ENCODE data around the gene NFE2L3. TPM values are rescaled to one million over a fixed set of nuclear protein-coding genes. Genes with fewer than 3 reads are reported as not detected.
"Not testable (repeated sequence)": the region's sequence is repeated elsewhere in the genome, so short reads cannot be mapped to it uniquely, and the experiment has no call there.

NFE2L3 gene
- total and polyA plus RNA-seq, 4 donors: 0.38 to 3.1 (median 1.5) TPM

- no peak for ATAC-seq (ENCODE audit: low FRiP score)
- intact Hi-C loops (cut with DNase I): loop anchor here in 1 of 2 donors (10.0 kb wide), 1 partner anchor 173 kb away; no protein-coding TSS in a partner anchor
These were observed 40.0 kb downstream of the NFE2L3 start for GRCh38 chr7:26191974-26192479.

GRCh38 chr7:26192485-26193087, 40.6 kb downstream of the NFE2L3 start:
- H3K4me1 ChIP-seq (ENCODE audit: control insufficient read depth in 1 of 2, insufficient read depth in 2 of 2, low read length in 2 of 2): peaks cover 1 to 9% of the 10 kb centered on the region in 2 donors
- no peaks in the 10 kb centered on the region for H3K9me3 ChIP-seq (ENCODE audit: control insufficient read depth, low read length)
- no peak overlapping the region for H3K27ac ChIP-seq (ENCODE audit: low read depth in 1 of 2, low read length in 2 of 2)
- ATAC-seq (ENCODE audit: low FRiP score): no peak
- peaks cover 7 to 10% of the 10 kb centered on the region in 2 donors for H3K36me3 ChIP-seq (ENCODE audit: control insufficient read depth in 1 of 2, insufficient read depth in 2 of 2, low read length in 1 of 2)
- no peak overlapping the region for H3K4me3 ChIP-seq (ENCODE audit: low read length in 2 of 2)
- 76 to 80% methylated on average over 3 of the region's 3 CpGs for WGBS, 2 donors
- intact Hi-C loops (cut with DNase I): loop anchor here in 1 of 2 donors (10.0 kb wide), 1 partner anchor 172 kb away; no protein-coding TSS in a partner anchor
- DNase-seq: no peak
- no peaks in the 10 kb centered on the region for H3K27me3 ChIP-seq (ENCODE audit: control insufficient read depth in 1 of 2, insufficient read depth in 2 of 2, low read length in 1 of 2)

More at GRCh38 chr7:26191974-26192479, 40.0 kb downstream of the NFE2L3 start:
- WGBS, 2 donors: 77 to 78% methylated on average over 1 of the region's 1 CpG
- DNase-seq: no peak
- no peaks in the 10 kb centered on the region for H3K27me3 ChIP-seq (ENCODE audit: control insufficient read depth in 1 of 2, insufficient read depth in 2 of 2, low read length in 1 of 2)
- no peak overlapping the region for H3K4me3 ChIP-seq (ENCODE audit: low read length in 2 of 2)
- H3K9me3 ChIP-seq (ENCODE audit: control insufficient read depth, low read length): no peaks in the 10 kb centered on the region
- H3K4me1 ChIP-seq (ENCODE audit: control insufficient read depth in 1 of 2, insufficient read depth in 2 of 2, low read length in 2 of 2): peaks cover 1 to 9% of the 10 kb centered on the region in 2 donors
- H3K27ac ChIP-seq (ENCODE audit: low read depth in 1 of 2, low read length in 2 of 2): no peak overlapping the region
- H3K36me3 ChIP-seq (ENCODE audit: control insufficient read depth in 1 of 2, insufficient read depth in 2 of 2, low read length in 1 of 2): peaks cover 7 to 11% of the 10 kb centered on the region in 2 donors

GRCh38 chr7:26193432-26194207, 41.6 kb downstream of the NFE2L3 start:
- 65 to 66% methylated on average over 8 of the region's 8 CpGs for WGBS, 2 donors
- no peak for ATAC-seq (ENCODE audit: low FRiP score)
- no peak for DNase-seq
- Histone ChIP-seq H3K4me1 (ENCODE audit: control insufficient read depth in 1 of 2, insufficient read depth in 2 of 2, low read length in 2 of 2) (peaks cover 1 to 9% of the 10 kb centered on the region in 2 donors), H3K36me3 (ENCODE audit: control insufficient read depth in 1 of 2, insufficient read depth in 2 of 2, low read length in 1 of 2) (peaks cover 7% of the 10 kb centered on the region in 2 donors), H3K27me3 (ENCODE audit: control insufficient read depth in 1 of 2, insufficient read depth in 2 of 2, low read length in 1 of 2) (no peaks in the 10 kb centered on the region), H3K9me3 (ENCODE audit: control insufficient read depth, low read length) (no peaks in the 10 kb centered on the region), H3K4me3 (ENCODE audit: low read length in 2 of 2) (no peak overlapping the region), H3K27ac (ENCODE audit: low read depth in 1 of 2, low read length in 2 of 2) (no peak overlapping the region)
- intact Hi-C loops (cut with DNase I): loop anchor here in 1 of 2 donors (10.0 kb wide), 1 partner anchor 171 kb away; no protein-coding TSS in a partner anchor

GRCh38 chr7:26194764-26195163, 42.8 kb downstream of the NFE2L3 start:
- not testable (repeated sequence) for H3K36me3 ChIP-seq (ENCODE audit: control insufficient read depth in 1 of 2, insufficient read depth in 2 of 2, low read length in 1 of 2); H3K4me1 ChIP-seq (ENCODE audit: control insufficient read depth in 1 of 2, insufficient read depth in 2 of 2, low read length in 2 of 2); ATAC-seq (ENCODE audit: low FRiP score); H3K27ac ChIP-seq (ENCODE audit: low read depth in 1 of 2, low read length in 2 of 2); H3K4me3 ChIP-seq (ENCODE audit: low read length in 2 of 2); DNase-seq; H3K9me3 ChIP-seq (ENCODE audit: control insufficient read depth, low read length); H3K27me3 ChIP-seq (ENCODE audit: control insufficient read depth in 1 of 2, insufficient read depth in 2 of 2, low read length in 1 of 2)
- intact Hi-C loops (cut with DNase I): loop anchor here in 1 of 2 donors (10.0 kb wide), 1 partner anchor 170 kb away; no protein-coding TSS in a partner anchor
- WGBS, 2 donors: 69 to 72% methylated on average over 11 of the region's 11 CpGs

- intact Hi-C loops (cut with DNase I): loop anchor here in 1 of 2 donors (10.0 kb wide), 1 partner anchor 170 kb away; no protein-coding TSS in a partner anchor
- DNase-seq: no peak
- Histone ChIP-seq H3K27me3 (ENCODE audit: control insufficient read depth in 1 of 2, insufficient read depth in 2 of 2, low read length in 1 of 2) (no peaks in the 10 kb centered on the region), H3K4me3 (ENCODE audit: low read length in 2 of 2) (no peak overlapping the region), H3K27ac (ENCODE audit: low read depth in 1 of 2, low read length in 2 of 2) (no peak overlapping the region), H3K36me3 (ENCODE audit: control insufficient read depth in 1 of 2, insufficient read depth in 2 of 2, low read length in 1 of 2) (peaks cover 3 to 7% of the 10 kb centered on the region in 2 donors), H3K4me1 (ENCODE audit: control insufficient read depth in 1 of 2, insufficient read depth in 2 of 2, low read length in 2 of 2) (peaks cover 1 to 6% of the 10 kb centered on the region in 2 donors), H3K9me3 (ENCODE audit: control insufficient read depth, low read length) (no peaks in the 10 kb centered on the region)
- no peak for ATAC-seq (ENCODE audit: low FRiP score)
- 62 to 64% methylated on average over 5 of the region's 5 CpGs for WGBS, 2 donors
These were observed 43.2 kb downstream of the NFE2L3 start for GRCh38 chr7:26195182-26195581.

- Histone ChIP-seq H3K4me3 (ENCODE audit: low read length in 2 of 2) (no peak overlapping the region), H3K27ac (ENCODE audit: low read depth in 1 of 2, low read length in 2 of 2) (no peak overlapping the region), H3K9me3 (ENCODE audit: control insufficient read depth, low read length) (no peaks in the 10 kb centered on the region), H3K27me3 (ENCODE audit: control insufficient read depth in 1 of 2, insufficient read depth in 2 of 2, low read length in 1 of 2) (no peaks in the 10 kb centered on the region), H3K4me1 (ENCODE audit: control insufficient read depth in 1 of 2, insufficient read depth in 2 of 2, low read length in 2 of 2) (peaks cover 1 to 6% of the 10 kb centered on the region in 2 donors), H3K36me3 (ENCODE audit: control insufficient read depth in 1 of 2, insufficient read depth in 2 of 2, low read length in 1 of 2) (peaks cover 3% of the 10 kb centered on the region in 2 donors)
- WGBS, 2 donors: 56 to 59% methylated on average over 10 of the region's 10 CpGs
- intact Hi-C loops (cut with DNase I): loop anchor here in 1 of 2 donors (10.0 kb wide), 1 partner anchor 169 kb away; no protein-coding TSS in a partner anchor
- DNase-seq (no peak), ATAC-seq (ENCODE audit: low FRiP score) (no peak)
These were observed 44.1 kb downstream of the NFE2L3 start for GRCh38 chr7:26195867-26196657.

- no peaks in the 10 kb centered on the region for H3K9me3 ChIP-seq (ENCODE audit: control insufficient read depth, low read length)
- H3K27me3 ChIP-seq (ENCODE audit: control insufficient read depth in 1 of 2, insufficient read depth in 2 of 2, low read length in 1 of 2): no peaks in the 10 kb centered on the region
- H3K27ac ChIP-seq (ENCODE audit: low read depth in 1 of 2, low read length in 2 of 2): no peak overlapping the region
- H3K4me1 ChIP-seq (ENCODE audit: control insufficient read depth in 1 of 2, insufficient read depth in 2 of 2, low read length in 2 of 2): peaks cover 1 to 5% of the 10 kb centered on the region in 2 donors
- H3K36me3 ChIP-seq (ENCODE audit: control insufficient read depth in 1 of 2, insufficient read depth in 2 of 2, low read length in 1 of 2): peaks cover 0 to 3% of the 10 kb centered on the region in 2 donors
- H3K4me3 ChIP-seq (ENCODE audit: low read length in 2 of 2): peak overlapping the region; percentile 36 to 52
- WGBS, 2 donors: 10 to 12% methylated on average over 5 of the region's 5 CpGs
- DNase-seq (no peak), ATAC-seq (ENCODE audit: low FRiP score) (no peak)
- intact Hi-C loops (cut with DNase I): loop anchor here in 1 of 2 donors (10.0 kb wide), 1 partner anchor 167 kb away; no protein-coding TSS in a partner anchor
These were observed 45.4 kb downstream of the NFE2L3 start for GRCh38 chr7:26197153-26198115.

All from aorta (tissue), 5 donors.